OCI-LY7 (cell line): Measurements from ENCODE around the gene VWF. TPM values are rescaled to one million over a fixed set of nuclear protein-coding genes. Genes with fewer than 3 reads are reported as not detected.

Source experiments
- BruUV-seq: library from RNA; stranded (reverse); fragments of 400-500 nt; replicated peaks from 2 replicates; lab custom pipeline; 2021; lab: Mats Ljungman, UMichigan
- CTCF ChIA-PET: fragments of 300-600 bp; sonication (Branson Sonifier 250); formaldehyde crosslinking; loops from one replicate; lab custom pipeline; 2022; ENCODE audit warnings: antibody characterized with exemption; ENCODE audit not compliant: unreplicated experiment; lab: Charles Lee
- POLR2A ChIA-PET: fragments of 300-600 bp; sonication (Branson Sonifier 250); formaldehyde crosslinking; loops from one replicate; lab custom pipeline; 2022; ENCODE audit warnings: antibody characterized with exemption; lab: Charles Lee
- DNase-seq: peaks from one replicate; pipeline ENCODE4 v3.0.0-alpha.2; 2015; ENCODE audit warnings: low spot score
- H2AFZ ChIP-seq: fragments of 200-600 bp; sonication (generic), shearing (Covaris generic); 2 replicates; pipeline ENCODE4 v1.6.1; 2014; ENCODE audit warnings: mild to moderate bottlenecking, antibody characterized with exemption, low read length, moderate library complexity
- H3K27ac ChIP-seq: fragments of 200-600 bp; sonication (generic); 2 replicates; pipeline ENCODE4 v1.5.1; 2014; ENCODE audit warnings: mixed run types, low read depth, mild to moderate bottlenecking, moderate library complexity, low read length, inconsistent platforms; ENCODE audit not compliant: poor library complexity, severe bottlenecking
- H3K36me3 ChIP-seq: fragments of 200-600 bp; sonication (generic); 2 replicates; pipeline ENCODE4 v1.6.1; 2014; ENCODE audit warnings: mild to moderate bottlenecking, antibody characterized with exemption, low read length, moderate library complexity, mixed read lengths; ENCODE audit not compliant: insufficient read depth
- H3K4me1 ChIP-seq: fragments of 200-600 bp; sonication (generic); 2 replicates; pipeline ENCODE4 v1.5.1; 2014; ENCODE audit warnings: mild to moderate bottlenecking, low read length; ENCODE audit not compliant: insufficient read depth, poor library complexity, severe bottlenecking
- H3K4me2 ChIP-seq: fragments of 200-600 bp; sonication (generic); 2 replicates; pipeline ENCODE4 v1.6.1; 2014; ENCODE audit warnings: mild to moderate bottlenecking, low read length
- H3K4me3 ChIP-seq: fragments of 200-600 bp; sonication (generic); 2 replicates; pipeline ENCODE4 v1.5.1; 2014; ENCODE audit warnings: mild to moderate bottlenecking, low read depth, low read length; ENCODE audit not compliant: poor library complexity, severe bottlenecking
- H3K79me2 ChIP-seq: fragments of 200-600 bp; sonication (generic); 2 replicates; pipeline ENCODE4 v1.6.1; 2016; ENCODE audit warnings: low read depth, mild to moderate bottlenecking, low read length, moderate library complexity, mixed read lengths; ENCODE audit not compliant: insufficient read depth
- H3K9me2 ChIP-seq: fragments of 200-600 bp; sonication (generic); 2 replicates; pipeline ENCODE4 v1.6.1; 2016; ENCODE audit warnings: mild to moderate bottlenecking, low read length, mixed read lengths; ENCODE audit not compliant: insufficient read depth
- H3K9me3 ChIP-seq: fragments of 200-600 bp; sonication (generic); 2 replicates; pipeline ENCODE4 v1.6.1; 2014; ENCODE audit warnings: mild to moderate bottlenecking, mixed run types, low read length, mixed read lengths
- H4K20me1 ChIP-seq: fragments of 200-600 bp; sonication (generic); 2 replicates; pipeline ENCODE4 v1.6.1; 2014; ENCODE audit warnings: mild to moderate bottlenecking, antibody characterized with exemption, low read length, moderate library complexity, mixed read lengths; ENCODE audit not compliant: insufficient read depth
- EZH2phosphoT487 ChIP-seq: fragments of 200-600 bp; sonication (generic); IDR thresholded peaks from 2 replicates; pipeline ENCODE4 v1.6.1; 2018; ENCODE audit warnings: low read depth, borderline replicate concordance, mild to moderate bottlenecking, mixed run types, antibody characterized with exemption, low read length, moderate library complexity, mixed read lengths
- intact Hi-C: fragments of 100-400 bp; cut with micrococcal nuclease; formaldehyde crosslinking; loops from one replicate; pipeline ENCODE4 v1.10.0; 2022; ENCODE audit not compliant: unreplicated experiment
- total RNA-seq, 2 experiments: library from RNA; depleted of rRNA in 1 of 2; stranded (reverse); fragments of >200 nt in 1 of 2; shearing (Covaris generic) in 1 of 2; gene quantifications; 2 replicates each; pipeline ENCODE4 v1.2.3, GENCODE V29; 2014 to 2022
- TF ChIP-seq, protein P1 (sequence below): fragments of 200-600 bp; sonication (generic); conservative IDR thresholded peaks from 2 replicates; pipeline ENCODE4 v1.5.1; 2014; ENCODE audit warnings: mild to moderate bottlenecking, antibody characterized with exemption, low read length, moderate library complexity, mixed read lengths

Gene VWF
- total RNA-seq, 2 experiments from 2014 or later: 0.32 TPM; not detected in 1

DNA sequence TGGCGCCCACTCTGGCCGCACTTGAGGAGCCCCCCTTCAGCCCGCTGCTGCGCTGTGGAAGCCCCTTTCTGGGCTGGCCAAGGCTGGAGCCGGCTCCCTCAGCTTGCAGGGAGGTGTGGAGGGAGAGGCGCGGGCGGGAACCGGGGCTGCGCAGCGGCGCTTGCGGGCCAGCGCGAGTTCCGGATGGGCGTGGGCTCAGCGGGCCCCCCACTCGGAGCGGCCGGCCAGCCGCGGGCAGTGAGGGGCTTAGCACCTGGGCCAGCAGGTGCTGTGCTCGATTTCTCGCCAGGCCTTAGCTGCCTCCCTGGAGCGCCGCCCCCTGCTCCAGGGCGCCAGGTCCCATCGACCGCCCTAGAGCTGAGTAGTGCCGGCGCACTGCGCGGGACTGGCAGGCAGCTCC, 8.0 kb upstream of the VWF start:
- Histone ChIP-seq H3K79me2 (no peaks in the 10 kb centered on the region), H3K36me3 (no peaks in the 10 kb centered on the region), H3K4me3 (no peak overlapping the region), H4K20me1 (no peaks in the 10 kb centered on the region), H3K4me2 (no peak overlapping the region), H3K4me1 (no peaks in the 10 kb centered on the region), H3K27ac (no peak overlapping the region), H2AFZ (no peak overlapping the region), H3K9me2 (no peaks in the 10 kb centered on the region), H3K9me3 (no peaks in the 10 kb centered on the region)
- TF ChIP-seq, protein P1, sequence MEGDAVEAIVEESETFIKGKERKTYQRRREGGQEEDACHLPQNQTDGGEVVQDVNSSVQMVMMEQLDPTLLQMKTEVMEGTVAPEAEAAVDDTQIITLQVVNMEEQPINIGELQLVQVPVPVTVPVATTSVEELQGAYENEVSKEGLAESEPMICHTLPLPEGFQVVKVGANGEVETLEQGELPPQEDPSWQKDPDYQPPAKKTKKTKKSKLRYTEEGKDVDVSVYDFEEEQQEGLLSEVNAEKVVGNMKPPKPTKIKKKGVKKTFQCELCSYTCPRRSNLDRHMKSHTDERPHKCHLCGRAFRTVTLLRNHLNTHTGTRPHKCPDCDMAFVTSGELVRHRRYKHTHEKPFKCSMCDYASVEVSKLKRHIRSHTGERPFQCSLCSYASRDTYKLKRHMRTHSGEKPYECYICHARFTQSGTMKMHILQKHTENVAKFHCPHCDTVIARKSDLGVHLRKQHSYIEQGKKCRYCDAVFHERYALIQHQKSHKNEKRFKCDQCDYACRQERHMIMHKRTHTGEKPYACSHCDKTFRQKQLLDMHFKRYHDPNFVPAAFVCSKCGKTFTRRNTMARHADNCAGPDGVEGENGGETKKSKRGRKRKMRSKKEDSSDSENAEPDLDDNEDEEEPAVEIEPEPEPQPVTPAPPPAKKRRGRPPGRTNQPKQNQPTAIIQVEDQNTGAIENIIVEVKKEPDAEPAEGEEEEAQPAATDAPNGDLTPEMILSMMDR: no peak
- intact Hi-C loops: no loop called here
- POLR2A ChIA-PET: no interaction called here
- no peak for DNase-seq
- CTCF ChIA-PET: no interaction called here
- BruUV-seq: no TSS peak

- no TSS peak for BruUV-seq
- DNase-seq: no peak
- H3K27ac ChIP-seq: no peak overlapping the region
- H3K9me3 ChIP-seq: no peaks in the 10 kb centered on the region
- TF ChIP-seq EZH2phosphoT487: no peak
- TF ChIP-seq, protein P1: no peak
- no peaks in the 10 kb centered on the region for H3K4me1 ChIP-seq
- H3K9me2 ChIP-seq: no peaks in the 10 kb centered on the region
- H3K36me3 ChIP-seq: no peaks in the 10 kb centered on the region
- H4K20me1 ChIP-seq: no peaks in the 10 kb centered on the region
- H3K79me2 ChIP-seq: no peaks in the 10 kb centered on the region
- no peak overlapping the region for H3K4me2 ChIP-seq
- CTCF ChIA-PET: no interaction called here
- no peak overlapping the region for H2AFZ ChIP-seq
- no peak overlapping the region for H3K4me3 ChIP-seq
- POLR2A ChIA-PET: interaction anchor here (0.7 kb wide), 1 partner anchor 1484 kb away, joined by 3 read pairs; no protein-coding TSS in a partner anchor
- intact Hi-C loops: no loop called here
These were observed 789 bp upstream of the VWF start for GRCh38 chr12:6125310-6125608.

DNA sequence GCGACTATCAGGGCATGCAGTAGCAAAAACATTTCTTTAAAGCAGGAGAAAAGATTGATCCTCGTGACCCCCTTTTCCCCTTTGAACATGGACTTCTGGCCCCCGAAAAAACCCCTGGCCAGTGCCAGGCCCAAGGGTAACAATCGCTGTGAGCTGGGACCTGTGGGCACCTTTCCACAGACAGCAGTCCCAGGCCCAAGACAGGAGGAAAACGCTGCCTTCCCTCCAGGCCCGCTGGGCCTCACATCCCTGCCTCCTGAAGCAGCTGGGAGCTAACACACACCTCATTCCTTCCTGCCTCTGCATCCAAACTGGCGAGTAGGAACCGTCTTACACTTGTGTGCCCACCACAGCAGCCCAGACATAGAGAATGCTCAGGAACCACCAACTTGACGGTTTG, 1.2 kb downstream of the VWF start:
- H3K4me3 ChIP-seq: no peak overlapping the region
- POLR2A ChIA-PET: no interaction called here
- H2AFZ ChIP-seq: no peak overlapping the region
- BruUV-seq: no TSS peak
- H3K4me2 ChIP-seq: no peak overlapping the region
- no peaks in the 10 kb centered on the region for H3K9me2 ChIP-seq
- DNase-seq: no peak
- no peak overlapping the region for H3K27ac ChIP-seq
- intact Hi-C loops: no loop called here
- no peaks in the 10 kb centered on the region for H3K9me3 ChIP-seq
- TF ChIP-seq, protein P1: no peak
- no peak for TF ChIP-seq EZH2phosphoT487
- H3K36me3 ChIP-seq: no peaks in the 10 kb centered on the region
- H3K4me1 ChIP-seq: no peaks in the 10 kb centered on the region
- no peaks in the 10 kb centered on the region for H3K79me2 ChIP-seq
- CTCF ChIA-PET: no interaction called here
- H4K20me1 ChIP-seq: no peaks in the 10 kb centered on the region
